ENCODE measurements around the gene TOMM6.

TOMM6 gene

DNA sequence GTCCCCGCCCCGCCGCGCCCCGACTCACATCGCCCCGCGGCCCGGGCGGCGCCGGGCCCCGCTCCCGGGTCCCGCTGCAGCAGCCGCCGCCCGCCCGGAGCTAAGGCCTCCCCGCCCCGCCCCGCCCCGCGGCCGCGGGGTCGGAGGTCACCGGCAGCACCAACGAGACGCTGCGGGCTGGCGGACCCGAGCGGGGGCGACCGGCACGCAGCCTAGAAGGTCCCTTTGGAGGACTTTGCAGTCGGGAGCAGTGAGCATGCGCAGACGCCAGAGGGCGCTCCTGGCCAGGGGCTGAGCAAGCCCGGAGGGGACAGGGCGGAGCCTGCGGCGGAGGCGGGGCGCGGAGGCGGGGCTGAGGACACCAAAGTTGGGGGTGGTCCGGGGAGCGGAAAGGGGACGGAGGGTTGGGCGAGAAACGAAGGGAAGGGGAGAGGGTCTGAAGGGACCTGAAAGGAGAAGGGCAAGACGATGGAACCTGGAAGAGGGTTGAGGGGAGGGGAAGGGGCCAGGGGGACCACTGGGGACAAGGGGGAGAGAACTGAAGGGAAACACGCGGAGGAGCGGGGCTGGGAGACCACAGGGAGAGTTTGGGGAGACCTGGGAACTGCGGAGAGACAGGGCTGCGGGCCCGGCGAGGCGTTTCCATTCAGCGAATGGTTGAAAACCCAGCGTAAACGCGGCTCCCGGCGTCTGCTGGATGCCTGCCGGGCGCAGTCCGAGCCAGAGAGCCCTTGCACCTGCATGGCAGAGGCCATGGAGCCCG is 7.5 kb upstream of the TOMM6 start, which contains the start of gene FRS3:
TSS of gene FRS3 (minus strand) at position 113 of the 763 bp plus-strand sequence. CDS start 2,913 bp downstream, outside the sequence.
- Histone ChIP-seq H3K27ac (peak within 1 kb of the TSS; percentile 63), H3K9me3 (no peaks in the 10 kb centered on the region), H3K27me3 (no peaks in the 10 kb centered on the region), H3K4me3 (ENCODE audit: low read depth in 1 of 2, low read length in 1 of 2) (peak within 1 kb of the TSS; percentile 80 to 81), H3K4me1 (ENCODE audit: control insufficient read depth in 1 of 2, insufficient read depth in 1 of 2, low read depth in 1 of 2, low read length in 1 of 2) (peaks cover 55 to 65% of the 10 kb centered on the region in 2 experiments), H3K36me3 (peaks cover 6% of the 10 kb centered on the region)
- TF ChIP-seq, protein P1, sequence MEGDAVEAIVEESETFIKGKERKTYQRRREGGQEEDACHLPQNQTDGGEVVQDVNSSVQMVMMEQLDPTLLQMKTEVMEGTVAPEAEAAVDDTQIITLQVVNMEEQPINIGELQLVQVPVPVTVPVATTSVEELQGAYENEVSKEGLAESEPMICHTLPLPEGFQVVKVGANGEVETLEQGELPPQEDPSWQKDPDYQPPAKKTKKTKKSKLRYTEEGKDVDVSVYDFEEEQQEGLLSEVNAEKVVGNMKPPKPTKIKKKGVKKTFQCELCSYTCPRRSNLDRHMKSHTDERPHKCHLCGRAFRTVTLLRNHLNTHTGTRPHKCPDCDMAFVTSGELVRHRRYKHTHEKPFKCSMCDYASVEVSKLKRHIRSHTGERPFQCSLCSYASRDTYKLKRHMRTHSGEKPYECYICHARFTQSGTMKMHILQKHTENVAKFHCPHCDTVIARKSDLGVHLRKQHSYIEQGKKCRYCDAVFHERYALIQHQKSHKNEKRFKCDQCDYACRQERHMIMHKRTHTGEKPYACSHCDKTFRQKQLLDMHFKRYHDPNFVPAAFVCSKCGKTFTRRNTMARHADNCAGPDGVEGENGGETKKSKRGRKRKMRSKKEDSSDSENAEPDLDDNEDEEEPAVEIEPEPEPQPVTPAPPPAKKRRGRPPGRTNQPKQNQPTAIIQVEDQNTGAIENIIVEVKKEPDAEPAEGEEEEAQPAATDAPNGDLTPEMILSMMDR (IDR thresholded peaks at IDR 0.05), result peak; percentile 99

DNA sequence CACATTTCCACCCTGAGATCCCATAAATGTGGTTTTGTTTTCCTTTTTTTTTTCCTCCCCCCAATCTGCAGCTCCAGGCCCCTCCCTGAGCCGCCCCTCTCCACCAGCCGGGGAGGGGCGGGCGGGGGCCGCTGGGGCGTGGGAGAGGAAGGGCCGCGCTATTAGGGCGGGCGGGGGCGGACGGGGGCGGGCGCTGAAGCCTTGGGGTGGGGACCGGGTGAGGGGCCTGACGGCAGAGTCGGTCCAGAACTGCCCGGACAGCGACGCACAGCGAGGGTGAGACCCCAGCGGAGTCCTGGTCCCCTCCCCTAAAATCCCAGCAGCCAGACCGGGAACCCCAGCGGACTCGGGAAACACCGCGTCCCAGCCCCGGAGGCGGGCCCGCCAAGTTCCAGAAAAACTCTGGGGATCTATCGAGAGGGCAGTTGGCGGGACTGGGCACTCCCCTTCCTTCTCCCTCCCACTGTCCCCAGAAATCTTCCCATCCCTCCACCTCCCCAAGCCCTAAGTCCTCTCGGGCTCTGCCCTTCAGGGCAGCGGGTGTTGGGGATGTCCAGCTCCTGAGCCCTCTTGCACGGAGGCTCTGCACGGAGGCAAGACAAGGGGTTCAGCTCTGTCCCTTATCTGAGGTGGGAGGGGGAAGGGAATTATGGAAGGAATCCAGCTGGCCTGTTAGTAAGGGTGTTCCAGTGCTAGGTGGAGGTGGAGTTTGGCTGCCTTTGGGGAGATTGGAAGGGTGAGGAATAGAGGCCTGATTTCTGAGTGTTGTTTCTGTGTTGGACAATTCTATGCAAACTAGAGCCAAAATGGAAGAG is 6.7 kb upstream of the TOMM6 start, which contains the start of gene PRICKLE4:
TSS of gene PRICKLE4 (plus strand) at position 232 of the 815 bp plus-strand sequence. CDS start 2,692 bp downstream, outside the sequence.
- Histone ChIP-seq H3K36me3 (no peaks in the 10 kb centered on the region), H3K27ac (peak within 1 kb of the TSS; percentile 53), H3K27me3 (no peaks in the 10 kb centered on the region), H3K4me1 (ENCODE audit: control insufficient read depth in 1 of 2, insufficient read depth in 1 of 2, low read depth in 1 of 2, low read length in 1 of 2) (peaks cover 63 to 73% of the 10 kb centered on the region in 2 experiments), H3K4me3 (ENCODE audit: low read depth in 1 of 2, low read length in 1 of 2) (peak within 1 kb of the TSS; percentile 80 to 81), H3K9me3 (no peaks in the 10 kb centered on the region)
- TF ChIP-seq, protein P1 (IDR thresholded peaks at IDR 0.05), result no peak

DNA sequence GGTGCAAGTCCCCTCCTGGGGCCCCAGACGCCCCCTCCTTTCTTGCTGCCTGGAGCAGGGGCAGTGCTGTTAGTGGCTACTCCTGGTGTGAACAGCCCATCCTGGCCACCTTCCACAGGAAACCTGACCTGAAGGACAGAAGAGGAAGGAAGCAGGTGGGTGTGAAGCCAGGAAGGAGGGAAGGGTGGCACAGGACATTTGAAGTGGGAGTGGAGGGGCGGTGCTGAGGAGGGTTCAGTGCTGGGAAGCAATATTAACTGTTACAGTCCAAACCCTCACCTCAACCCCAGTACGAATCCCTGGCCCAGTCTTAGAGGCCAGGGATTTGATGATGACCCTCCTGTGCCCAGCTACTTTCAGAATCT is 6.1 kb upstream of the TOMM6 start:
- no peaks in the 10 kb centered on the region for H3K36me3 ChIP-seq
- H3K27me3 ChIP-seq, result no peaks in the 10 kb centered on the region
- H3K27ac ChIP-seq, result peak overlapping the region; percentile 38
- H3K9me3 ChIP-seq, result no peaks in the 10 kb centered on the region
- TF ChIP-seq, protein P1 (IDR thresholded peaks at IDR 0.05), result no peak
- H3K4me1 ChIP-seq (ENCODE audit: control insufficient read depth in 1 of 2, insufficient read depth in 1 of 2, low read depth in 1 of 2, low read length in 1 of 2), result peaks cover 68 to 74% of the 10 kb centered on the region in 2 experiments
- peak overlapping the region in 1 of 2 experiments; percentile 54 for H3K4me3 ChIP-seq (ENCODE audit: low read depth in 1 of 2, low read length in 1 of 2)

DNA sequence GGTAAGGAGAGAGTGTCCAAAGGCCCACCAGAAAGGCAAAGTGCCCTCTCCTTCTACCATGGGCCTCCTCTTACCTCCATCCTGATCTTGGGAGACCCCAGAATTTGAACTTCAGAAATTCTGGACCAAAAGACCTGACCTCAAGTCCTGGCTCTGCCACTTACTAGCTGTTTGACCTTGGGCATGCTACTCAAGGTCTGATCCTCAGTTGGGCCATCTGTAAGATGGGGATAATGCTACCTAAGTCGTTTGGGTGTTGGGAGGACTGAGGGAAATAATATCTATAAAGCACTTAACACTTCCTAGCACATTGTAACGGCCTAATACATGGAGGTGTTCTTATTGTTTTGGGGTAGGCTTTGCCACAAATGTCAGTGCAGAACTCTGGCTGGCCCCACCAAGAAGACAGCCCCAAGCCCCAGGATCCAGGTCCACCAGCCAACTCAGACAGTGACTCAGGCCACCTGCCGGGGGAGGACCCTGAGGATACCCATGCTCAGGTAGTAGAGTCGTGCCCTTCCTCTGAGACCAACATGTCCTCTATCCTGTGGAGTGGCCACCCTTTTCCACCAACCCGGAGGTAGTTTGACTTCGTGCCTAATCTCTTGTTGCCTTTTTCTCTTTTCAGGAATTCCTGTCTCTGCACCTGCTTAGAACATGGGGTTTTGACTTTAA is 4.3 kb upstream of the TOMM6 start:
- peaks cover 62% of the 10 kb centered on the region in 2 experiments for H3K4me1 ChIP-seq (ENCODE audit: control insufficient read depth in 1 of 2, insufficient read depth in 1 of 2, low read depth in 1 of 2, low read length in 1 of 2)
- H3K36me3 ChIP-seq, result no peaks in the 10 kb centered on the region
- H3K27me3 ChIP-seq, result no peaks in the 10 kb centered on the region
- H3K9me3 ChIP-seq, result no peaks in the 10 kb centered on the region
- TF ChIP-seq, protein P1 (IDR thresholded peaks at IDR 0.05), result no peak
- no peak overlapping the region for H3K27ac ChIP-seq
- H3K4me3 ChIP-seq (ENCODE audit: low read depth in 1 of 2, low read length in 1 of 2), result no peak overlapping the region

DNA sequence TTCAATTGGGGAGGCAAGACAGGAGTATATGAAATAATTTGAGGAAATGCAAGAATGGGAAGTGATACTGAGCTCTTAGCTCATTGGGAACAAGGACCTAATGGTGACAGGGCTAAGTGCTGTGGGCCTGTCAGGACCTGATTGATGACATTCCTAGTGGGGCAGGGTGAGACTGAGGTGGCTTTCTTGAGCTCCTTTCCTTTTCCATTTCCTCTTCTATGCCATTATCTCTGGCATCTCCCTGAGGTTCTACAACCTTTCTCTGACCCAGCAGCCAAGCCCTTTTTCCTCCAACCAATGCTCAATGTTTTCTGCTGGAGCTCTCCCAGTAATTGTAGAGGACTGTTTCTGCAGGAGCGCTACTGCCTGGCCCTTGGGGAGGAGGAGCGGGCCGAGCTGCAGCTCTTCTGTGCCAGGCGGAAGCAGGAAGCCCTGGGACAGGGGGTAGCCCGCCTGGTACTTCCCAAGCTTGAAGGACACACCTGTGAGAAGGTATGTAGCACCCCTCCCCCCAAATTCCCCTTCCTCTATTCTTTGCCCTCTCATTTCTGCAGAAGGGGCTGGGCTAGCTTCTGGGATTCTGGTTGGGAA is 2.8 kb upstream of the TOMM6 start:
- H3K27ac ChIP-seq, result peak overlapping the region; percentile 93
- no peaks in the 10 kb centered on the region for H3K36me3 ChIP-seq
- H3K4me1 ChIP-seq (ENCODE audit: control insufficient read depth in 1 of 2, insufficient read depth in 1 of 2, low read depth in 1 of 2, low read length in 1 of 2), result peaks cover 50 to 53% of the 10 kb centered on the region in 2 experiments
- TF ChIP-seq, protein P1 (IDR thresholded peaks at IDR 0.05), result no peak
- H3K27me3 ChIP-seq, result no peaks in the 10 kb centered on the region
- H3K9me3 ChIP-seq, result no peaks in the 10 kb centered on the region
- no peak overlapping the region for H3K4me3 ChIP-seq (ENCODE audit: low read depth in 1 of 2, low read length in 1 of 2)

All from neutrophil (primary cell).